ENCODE measurements around the gene RNF150.
"Not testable (repeated sequence)": the region's sequence is repeated elsewhere in the genome, so short reads cannot be mapped to it uniquely, and the experiment has no call there.

Gene RNF150

GRCh38 chr4:141066690-141067089, 66.6 kb downstream of the RNF150 start:
- H3K36me3 ChIP-seq (ENCODE audit: insufficient read depth, low read length) = no peaks in the 10 kb centered on the region
- H3K4me3 ChIP-seq (ENCODE audit: low read length) = no peak overlapping the region
- no peaks in the 10 kb centered on the region for H3K9me3 ChIP-seq (replicated peaks; ENCODE audit: low read length)
- H3K27me3 ChIP-seq (ENCODE audit: control insufficient read depth, insufficient read depth, low read length) = no peaks in the 10 kb centered on the region
- no peak overlapping the region for H3K4me2 ChIP-seq (ENCODE audit: low read length)
- no peak overlapping the region for H3K9ac ChIP-seq (ENCODE audit: low read depth, low read length)
- H3K4me1 ChIP-seq (ENCODE audit: control insufficient read depth, insufficient read depth, low read length) = peaks cover 7% of the 10 kb centered on the region

GRCh38 chr4:141065872-141066271, 67.4 kb downstream of the RNF150 start:
- Histone ChIP-seq H3K9me3 (replicated peaks; ENCODE audit: low read length) (no peaks in the 10 kb centered on the region), H3K9ac (ENCODE audit: low read depth, low read length) (no peak overlapping the region), H3K4me3 (ENCODE audit: low read length) (no peak overlapping the region), H3K36me3 (ENCODE audit: insufficient read depth, low read length) (no peaks in the 10 kb centered on the region), H3K4me2 (ENCODE audit: low read length) (peak overlapping the region; percentile 15), H3K27me3 (ENCODE audit: control insufficient read depth, insufficient read depth, low read length) (no peaks in the 10 kb centered on the region), H3K4me1 (ENCODE audit: control insufficient read depth, insufficient read depth, low read length) (peaks cover 7% of the 10 kb centered on the region)

DNA sequence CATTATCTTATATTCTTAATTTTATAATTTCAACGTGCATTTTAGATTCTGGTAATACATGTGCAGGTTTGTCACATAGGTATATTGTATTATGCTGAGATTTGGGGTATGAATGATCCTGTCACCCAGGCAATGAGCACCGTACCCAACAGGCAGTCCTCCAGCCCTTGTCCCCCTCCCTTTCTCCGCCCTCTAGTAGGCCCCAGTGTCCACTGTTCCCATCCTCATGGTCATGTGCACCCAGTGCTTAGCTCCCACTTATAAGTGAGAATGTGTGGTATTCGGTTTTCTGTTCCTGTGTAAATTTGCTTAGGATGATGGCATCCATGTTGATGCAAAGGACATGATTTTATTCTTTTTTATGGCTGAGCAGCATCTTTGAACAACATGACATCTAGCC, 70.6 kb downstream of the RNF150 start:
- no peaks in the 10 kb centered on the region for H3K36me3 ChIP-seq (ENCODE audit: insufficient read depth, low read length)
- no peak overlapping the region for H3K4me2 ChIP-seq (ENCODE audit: low read length)
- H3K27me3 ChIP-seq (ENCODE audit: control insufficient read depth, insufficient read depth, low read length) = no peaks in the 10 kb centered on the region
- H3K9me3 ChIP-seq (replicated peaks; ENCODE audit: low read length) = no peaks in the 10 kb centered on the region
- peaks cover 31% of the 10 kb centered on the region for H3K4me1 ChIP-seq (ENCODE audit: control insufficient read depth, insufficient read depth, low read length)
- no peak overlapping the region for H3K9ac ChIP-seq (ENCODE audit: low read depth, low read length)
- no peak overlapping the region for H3K4me3 ChIP-seq (ENCODE audit: low read length)

- peak overlapping the region; percentile 49 for H3K4me3 ChIP-seq (ENCODE audit: low read length)
- peak overlapping the region; percentile 79 for H3K4me2 ChIP-seq (ENCODE audit: low read length)
- no peaks in the 10 kb centered on the region for H3K9me3 ChIP-seq (replicated peaks; ENCODE audit: low read length)
- H3K27me3 ChIP-seq (ENCODE audit: control insufficient read depth, insufficient read depth, low read length) = no peaks in the 10 kb centered on the region
- H3K9ac ChIP-seq (ENCODE audit: low read depth, low read length) = peak overlapping the region; percentile 65
- H3K36me3 ChIP-seq (ENCODE audit: insufficient read depth, low read length) = no peaks in the 10 kb centered on the region
- H3K4me1 ChIP-seq (ENCODE audit: control insufficient read depth, insufficient read depth, low read length) = peaks cover 23% of the 10 kb centered on the region
These were observed 74.4 kb downstream of the RNF150 start for GRCh38 chr4:141058591-141059512.

- Histone ChIP-seq H3K4me3 (ENCODE audit: low read length) (no peak overlapping the region), H3K9ac (ENCODE audit: low read depth, low read length) (no peak overlapping the region), H3K36me3 (ENCODE audit: insufficient read depth, low read length) (no peaks in the 10 kb centered on the region), H3K4me2 (ENCODE audit: low read length) (no peak overlapping the region), H3K4me1 (ENCODE audit: control insufficient read depth, insufficient read depth, low read length) (peaks cover 23% of the 10 kb centered on the region), H3K9me3 (replicated peaks; ENCODE audit: low read length) (no peaks in the 10 kb centered on the region), H3K27me3 (ENCODE audit: control insufficient read depth, insufficient read depth, low read length) (no peaks in the 10 kb centered on the region)
These were observed 75.7 kb downstream of the RNF150 start for GRCh38 chr4:141057582-141057981.

DNA sequence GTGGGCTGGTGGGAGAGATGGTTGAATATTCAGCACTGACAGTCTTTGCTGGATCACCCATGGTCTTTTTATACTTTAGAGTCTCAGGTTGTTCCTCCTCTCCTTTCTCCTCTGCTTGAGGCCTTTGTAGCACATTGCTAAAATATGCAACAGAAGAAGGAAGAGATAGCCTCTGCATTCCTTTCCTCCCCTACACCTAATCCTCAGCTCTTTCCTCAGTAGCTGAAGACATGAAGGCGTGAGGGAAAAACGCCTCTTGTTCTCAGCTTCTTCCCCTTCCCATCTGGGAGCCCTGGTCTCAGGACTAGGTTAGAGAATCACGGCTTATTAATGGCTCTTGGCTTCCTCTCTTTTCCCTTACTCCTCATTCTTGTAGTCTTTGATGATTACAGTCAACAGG, 76.8 kb downstream of the RNF150 start:
- no peak overlapping the region for H3K4me3 ChIP-seq (ENCODE audit: low read length)
- H3K27me3 ChIP-seq (ENCODE audit: control insufficient read depth, insufficient read depth, low read length) = no peaks in the 10 kb centered on the region
- H3K36me3 ChIP-seq (ENCODE audit: insufficient read depth, low read length) = no peaks in the 10 kb centered on the region
- peaks cover 23% of the 10 kb centered on the region for H3K4me1 ChIP-seq (ENCODE audit: control insufficient read depth, insufficient read depth, low read length)
- H3K9me3 ChIP-seq (replicated peaks; ENCODE audit: low read length) = no peaks in the 10 kb centered on the region
- H3K9ac ChIP-seq (ENCODE audit: low read depth, low read length) = no peak overlapping the region
- no peak overlapping the region for H3K4me2 ChIP-seq (ENCODE audit: low read length)

DNA sequence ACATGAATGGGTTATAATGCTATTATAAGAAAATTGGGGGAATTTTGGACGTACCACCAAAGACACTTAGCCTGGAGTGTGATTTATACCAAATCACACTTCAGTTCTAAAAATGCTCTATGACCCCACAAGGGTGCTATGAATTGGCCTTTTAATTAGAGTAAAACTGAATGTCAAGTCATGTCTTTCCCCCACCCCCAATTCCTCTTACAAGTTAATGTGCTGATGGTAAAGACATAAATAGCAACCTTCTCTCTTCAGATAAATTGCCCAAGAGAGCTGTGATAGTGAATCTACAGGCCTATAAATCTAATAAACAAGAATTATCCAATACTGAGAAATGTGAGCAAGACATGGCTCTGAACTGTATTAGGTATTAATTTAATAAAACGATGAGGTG, 78.8 kb downstream of the RNF150 start:
- no peak overlapping the region for H3K9ac ChIP-seq (ENCODE audit: low read depth, low read length)
- no peak overlapping the region for H3K4me2 ChIP-seq (ENCODE audit: low read length)
- peaks cover 15% of the 10 kb centered on the region for H3K4me1 ChIP-seq (ENCODE audit: control insufficient read depth, insufficient read depth, low read length)
- H3K36me3 ChIP-seq (ENCODE audit: insufficient read depth, low read length) = no peaks in the 10 kb centered on the region
- H3K9me3 ChIP-seq (replicated peaks; ENCODE audit: low read length) = no peaks in the 10 kb centered on the region
- no peaks in the 10 kb centered on the region for H3K27me3 ChIP-seq (ENCODE audit: control insufficient read depth, insufficient read depth, low read length)
- no peak overlapping the region for H3K4me3 ChIP-seq (ENCODE audit: low read length)

DNA sequence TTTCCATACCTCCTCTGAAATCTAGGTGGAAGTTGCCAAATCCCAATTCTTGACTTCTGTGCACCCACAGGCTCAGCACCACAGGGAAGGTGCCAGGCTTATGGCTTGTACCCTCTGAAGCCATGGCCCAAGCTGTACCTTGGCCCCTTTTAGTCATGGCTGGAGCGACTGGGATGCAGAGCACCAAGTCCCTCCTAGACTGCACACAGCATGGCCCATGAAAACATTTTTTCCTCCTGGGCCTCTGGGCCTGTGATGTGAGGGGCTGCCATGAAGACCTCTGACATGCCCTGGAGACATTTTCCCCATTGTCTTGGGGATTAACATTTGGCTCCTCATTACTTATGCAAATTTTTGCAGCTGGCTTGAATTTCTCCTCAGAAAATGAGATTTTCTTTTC, 82.3 kb downstream of the RNF150 start:
- H3K9ac ChIP-seq (ENCODE audit: low read depth, low read length); H3K4me3 ChIP-seq (ENCODE audit: low read length); H3K9me3 ChIP-seq (replicated peaks; ENCODE audit: low read length); H3K36me3 ChIP-seq (ENCODE audit: insufficient read depth, low read length); H3K27me3 ChIP-seq (ENCODE audit: control insufficient read depth, insufficient read depth, low read length); H3K4me2 ChIP-seq (ENCODE audit: low read length): not testable (repeated sequence)
- peaks cover 18% of the 10 kb centered on the region for H3K4me1 ChIP-seq (ENCODE audit: control insufficient read depth, insufficient read depth, low read length)

- Histone ChIP-seq H3K4me2 (ENCODE audit: low read length) (peak overlapping the region; percentile 68), H3K9me3 (replicated peaks; ENCODE audit: low read length) (no peaks in the 10 kb centered on the region), H3K36me3 (ENCODE audit: insufficient read depth, low read length) (no peaks in the 10 kb centered on the region), H3K9ac (ENCODE audit: low read depth, low read length) (peak overlapping the region; percentile 34), H3K27me3 (ENCODE audit: control insufficient read depth, insufficient read depth, low read length) (no peaks in the 10 kb centered on the region), H3K4me1 (ENCODE audit: control insufficient read depth, insufficient read depth, low read length) (peaks cover 23% of the 10 kb centered on the region), H3K4me3 (ENCODE audit: low read length) (peak overlapping the region; percentile 12)
These were observed 85.9 kb downstream of the RNF150 start for GRCh38 chr4:141047228-141047884.

GRCh38 chr4:141046255-141046654, 87.0 kb downstream of the RNF150 start:
- Histone ChIP-seq H3K9me3 (replicated peaks; ENCODE audit: low read length) (no peaks in the 10 kb centered on the region), H3K4me3 (ENCODE audit: low read length) (no peak overlapping the region), H3K9ac (ENCODE audit: low read depth, low read length) (peak overlapping the region; percentile 34), H3K27me3 (ENCODE audit: control insufficient read depth, insufficient read depth, low read length) (no peaks in the 10 kb centered on the region), H3K4me2 (ENCODE audit: low read length) (peak overlapping the region; percentile 68), H3K36me3 (ENCODE audit: insufficient read depth, low read length) (no peaks in the 10 kb centered on the region), H3K4me1 (ENCODE audit: control insufficient read depth, insufficient read depth, low read length) (peaks cover 25% of the 10 kb centered on the region)

DNA sequence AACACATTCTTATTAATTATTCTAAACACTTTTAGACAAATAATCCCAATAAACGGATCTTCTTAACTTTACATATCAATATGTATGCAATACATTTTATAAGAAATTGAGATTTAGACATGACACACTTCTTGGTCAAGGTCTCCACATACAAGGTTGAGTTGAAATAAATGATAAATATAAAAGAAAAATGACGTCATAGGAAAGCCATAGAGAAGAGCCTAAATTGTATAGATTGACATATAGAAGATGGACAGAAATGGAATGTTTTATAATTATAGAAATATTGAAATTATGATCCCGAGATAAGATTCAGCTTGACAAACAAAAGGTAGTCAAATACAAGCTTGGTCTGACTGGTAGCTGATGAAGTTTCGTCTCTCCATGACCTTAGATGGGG, 87.4 kb downstream of the RNF150 start:
- no peak overlapping the region for H3K4me3 ChIP-seq (ENCODE audit: low read length)
- H3K4me2 ChIP-seq (ENCODE audit: low read length) = peak overlapping the region; percentile 68
- peaks cover 29% of the 10 kb centered on the region for H3K4me1 ChIP-seq (ENCODE audit: control insufficient read depth, insufficient read depth, low read length)
- no peak overlapping the region for H3K9ac ChIP-seq (ENCODE audit: low read depth, low read length)
- no peaks in the 10 kb centered on the region for H3K36me3 ChIP-seq (ENCODE audit: insufficient read depth, low read length)
- H3K9me3 ChIP-seq (replicated peaks; ENCODE audit: low read length) = no peaks in the 10 kb centered on the region
- no peaks in the 10 kb centered on the region for H3K27me3 ChIP-seq (ENCODE audit: control insufficient read depth, insufficient read depth, low read length)
